ENCODE results near the gene BPNT1. TPM values are rescaled to one million over a fixed set of nuclear protein-coding genes. Genes with fewer than 3 reads are reported as not detected.

BPNT1 gene
- total and polyA plus RNA-seq, 2 of the 8 experiments (the other 6 are each of a cell fraction or from before 2014, with no cell fraction given): 13.2 to 16.3 TPM

DNA sequence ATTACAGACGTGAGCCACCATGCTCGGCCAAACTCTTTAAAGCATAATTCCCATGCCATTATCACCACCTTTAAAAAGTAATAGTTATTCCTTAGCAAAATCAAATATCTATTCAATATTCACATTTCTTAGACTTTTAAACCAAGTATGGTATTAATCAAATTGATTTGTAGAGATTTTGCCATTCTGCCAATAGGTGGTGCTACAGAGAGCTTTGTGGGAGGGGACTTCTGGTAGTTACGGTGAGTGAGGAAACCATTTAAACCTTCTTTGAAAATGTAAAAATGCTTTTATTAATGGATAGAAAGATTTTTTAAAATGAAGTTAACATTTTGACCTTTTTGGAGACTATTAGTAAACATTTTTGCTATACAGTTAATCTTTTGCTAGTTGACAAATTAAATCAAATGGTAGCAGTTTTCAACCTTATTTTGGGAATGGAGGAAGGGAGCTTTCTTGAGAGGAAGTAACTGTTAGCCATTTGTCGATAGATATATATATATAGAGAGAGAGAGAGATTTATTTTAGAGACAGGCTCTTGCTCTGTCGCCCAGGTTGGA, 23.6 kb upstream of the BPNT1 start:
- Histone ChIP-seq H3K18ac (ENCODE audit: extremely low read depth, low read length) (no peak overlapping the region), H3K27me3 (replicated peaks in 1 of 4; ENCODE audit: control insufficient read depth in 3 of 4, extremely low read depth in 1 of 4, insufficient read depth in 3 of 4, low read length in 3 of 4) (no peaks in the 10 kb centered on the region), H2AK5ac (ENCODE audit: low read depth, low read length) (no peak overlapping the region), H3K23ac (ENCODE audit: insufficient read length) (no peak overlapping the region), H2BK5ac (ENCODE audit: low read depth, low read length) (no peak overlapping the region), H3K79me1 (ENCODE audit: low read depth, low read length) (no peaks in the 10 kb centered on the region), H2BK20ac (ENCODE audit: low read length) (no peak overlapping the region), H3K4me1 (replicated peaks in 1 of 4; ENCODE audit: control insufficient read depth in 3 of 4, insufficient read depth in 4 of 4, low read length in 3 of 4) (no peaks in the 10 kb centered on the region), H3K4me3 (ENCODE audit: extremely low read depth in 1 of 4, insufficient read depth in 2 of 4, low read depth in 3 of 4, low read length in 4 of 4) (no peak overlapping the region), H4K5ac (ENCODE audit: insufficient read length, low read depth, low read length) (no peak overlapping the region), H3K9ac (replicated peaks in 1 of 4; ENCODE audit: extremely low read depth in 1 of 4, low read depth in 3 of 4, low read length in 3 of 4) (no peak overlapping the region), H3K27ac (ENCODE audit: low read depth, low read length) (no peak overlapping the region), H3K56ac (replicated peaks; ENCODE audit: insufficient read length, low read depth, low read length) (no peak overlapping the region), H3K36me3 (ENCODE audit: control insufficient read depth in 2 of 4, insufficient read depth in 4 of 4, low read length in 3 of 4) (peaks cover 5 to 50% (median 25%) of the 10 kb centered on the region in 4 experiments; a peak in 7 of 8 replicates), H3K4ac (replicated peaks; ENCODE audit: insufficient read length, low read depth, low read length) (no peak overlapping the region), H3K4me2 (ENCODE audit: insufficient read depth in 1 of 2, low read depth in 2 of 2, low read length in 2 of 2) (no peak overlapping the region), H2BK15ac (ENCODE audit: low read length) (no peak overlapping the region), H4K91ac (replicated peaks; ENCODE audit: insufficient read length, low read length) (no peak overlapping the region), H3K23me2 (ENCODE audit: low read depth, low read length) (no peaks in the 10 kb centered on the region), H4K20me1 (replicated peaks in 1 of 2; ENCODE audit: control insufficient read depth in 1 of 2, insufficient read depth in 2 of 2, low read length in 2 of 2) (no peaks in the 10 kb centered on the region), H3K14ac (ENCODE audit: insufficient read length) (no peak overlapping the region), H3K9me3 (ENCODE audit: insufficient read depth in 2 of 2, low read depth in 1 of 2, low read length in 1 of 2) (no peaks in the 10 kb centered on the region), H4K8ac (ENCODE audit: extremely low read depth, insufficient read depth, low read length) (no peak overlapping the region), H3K79me2 (ENCODE audit: control insufficient read depth in 1 of 2, insufficient read depth in 2 of 2, low read length in 2 of 2) (no peaks in the 10 kb centered on the region), H2BK120ac (replicated peaks; ENCODE audit: low read depth, low read length) (no peak overlapping the region), H2AFZ (ENCODE audit: low read length) (no peak overlapping the region), H2BK12ac (ENCODE audit: low read depth, low read length) (no peak overlapping the region)
- FAIRE-seq (no peak), DNase-seq (ENCODE audit: low read depth in 1 of 2, low spot score in 2 of 2) (no peak)
- TF ChIP-seq, protein P1, sequence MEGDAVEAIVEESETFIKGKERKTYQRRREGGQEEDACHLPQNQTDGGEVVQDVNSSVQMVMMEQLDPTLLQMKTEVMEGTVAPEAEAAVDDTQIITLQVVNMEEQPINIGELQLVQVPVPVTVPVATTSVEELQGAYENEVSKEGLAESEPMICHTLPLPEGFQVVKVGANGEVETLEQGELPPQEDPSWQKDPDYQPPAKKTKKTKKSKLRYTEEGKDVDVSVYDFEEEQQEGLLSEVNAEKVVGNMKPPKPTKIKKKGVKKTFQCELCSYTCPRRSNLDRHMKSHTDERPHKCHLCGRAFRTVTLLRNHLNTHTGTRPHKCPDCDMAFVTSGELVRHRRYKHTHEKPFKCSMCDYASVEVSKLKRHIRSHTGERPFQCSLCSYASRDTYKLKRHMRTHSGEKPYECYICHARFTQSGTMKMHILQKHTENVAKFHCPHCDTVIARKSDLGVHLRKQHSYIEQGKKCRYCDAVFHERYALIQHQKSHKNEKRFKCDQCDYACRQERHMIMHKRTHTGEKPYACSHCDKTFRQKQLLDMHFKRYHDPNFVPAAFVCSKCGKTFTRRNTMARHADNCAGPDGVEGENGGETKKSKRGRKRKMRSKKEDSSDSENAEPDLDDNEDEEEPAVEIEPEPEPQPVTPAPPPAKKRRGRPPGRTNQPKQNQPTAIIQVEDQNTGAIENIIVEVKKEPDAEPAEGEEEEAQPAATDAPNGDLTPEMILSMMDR (IDR thresholded peaks at IDR 0.05; ENCODE audit: control extremely low read depth in 1 of 3, insufficient read depth in 1 of 3, low read depth in 1 of 3, low read length in 3 of 3): peak in 2 of 3 experiments; percentile 20 to 62; a peak in 2 of 4 replicates
- TF ChIP-seq SP1 (IDR thresholded peaks at IDR 0.05; ENCODE audit: low read depth, low read length) (no peak), RAD21 (IDR thresholded peaks at IDR 0.05 in 1 of 2, conservative IDR thresholded peaks at IDR 0.05 in 1 of 2; ENCODE audit: low read depth in 2 of 2, low read length in 2 of 2) (peak; percentile 24 to 25; a peak in 3 of 4 replicates), RBBP5 (IDR thresholded peaks at IDR 0.05; ENCODE audit: borderline replicate concordance, low read depth, low read length) (no peak)
- WGBS, 2 experiments (ENCODE audit: extremely low coverage in 1 of 2, insufficient coverage in 1 of 2, insufficient read length in 1 of 2, insufficient replicate concordance in 2 of 2, low coverage in 1 of 2, low lambda C conversion rate in 2 of 2, missing lambda C conversion rate in 1 of 2): 90% methylated on average over 5 of the region's 5 CpGs; no CpG with 5 or more reads in 1 of the 2 experiments
- ChIA-PET CTCF (ENCODE audit: partially characterized antibody) (interaction anchor here (0.6 to 3.2 kb wide), 38 partner anchors 8 to 686 kb away, joined by 3 to 38 read pairs (median 4); partner anchors contain the start of genes BPNT1 and IARS2), POLR2A (ENCODE audit: partially characterized antibody) (interaction anchor here (0.5 to 1.4 kb wide), 4 partner anchors 9 to 158 kb away, joined by 3 to 4 read pairs (median 4); no protein-coding TSS in a partner anchor)
